Cortex of kidney (tissue), 1 donor: Measurements from ENCODE around the gene USH1C.

Experiments
- DNase-seq: peaks from one replicate; lab custom pipeline; 2025; lab: John Stamatoyannopoulos, UW

USH1C gene

GRCh38 chr11:17570034-17570433 is 25.8 kb upstream of the USH1C start:
- no peak for DNase-seq

GRCh38 chr11:17568944-17569343 is 24.7 kb upstream of the USH1C start:
- DNase-seq = no peak

GRCh38 chr11:17564687-17565042 is 20.4 kb upstream of the USH1C start:
- no peak for DNase-seq

- no peak for DNase-seq
Measured at GRCh38 chr11:17563961-17564686, 19.9 kb upstream of the USH1C start.

GRCh38 chr11:17563231-17563646 is 19.0 kb upstream of the USH1C start:
- DNase-seq = no peak

GRCh38 chr11:17561526-17561925 is 17.3 kb upstream of the USH1C start:
- DNase-seq = no peak

- DNase-seq = no peak
Measured at GRCh38 chr11:17561111-17561415, 16.8 kb upstream of the USH1C start.

GRCh38 chr11:17560281-17561110 is 16.3 kb upstream of the USH1C start:
- no peak for DNase-seq

GRCh38 chr11:17559341-17560087 is 15.3 kb upstream of the USH1C start:
- DNase-seq = no peak

- no peak for DNase-seq
Measured at GRCh38 chr11:17558916-17559315, 14.7 kb upstream of the USH1C start.

- no peak for DNase-seq
Measured at GRCh38 chr11:17558025-17558780, 14.0 kb upstream of the USH1C start.

GRCh38 chr11:17556999-17557398 is 12.8 kb upstream of the USH1C start:
- no peak for DNase-seq

- DNase-seq = no peak
Measured at GRCh38 chr11:17554487-17554886, 10.3 kb upstream of the USH1C start.

- no peak for DNase-seq
Measured at GRCh38 chr11:17553249-17553546, 9.0 kb upstream of the USH1C start.

GRCh38 chr11:17552392-17553248 is 8.4 kb upstream of the USH1C start:
- DNase-seq = no peak

- DNase-seq = no peak
Measured at GRCh38 chr11:17552041-17552355, 7.8 kb upstream of the USH1C start.

GRCh38 chr11:17551347-17552040 is 7.3 kb upstream of the USH1C start:
- no peak for DNase-seq

- no peak for DNase-seq
Measured at GRCh38 chr11:17550450-17551346, 6.5 kb upstream of the USH1C start.

GRCh38 chr11:17548444-17548843 is 4.2 kb upstream of the USH1C start:
- no peak for DNase-seq

- no peak for DNase-seq
Measured at GRCh38 chr11:17547932-17548331, 3.7 kb upstream of the USH1C start.
